A549 (cell line): Measurements from ENCODE around the gene OPHN1.

Experiments used
- GATA3 ChIP-seq: IDR thresholded peaks from 2 replicates; pipeline ENCODE4 v1.6.1; 2012; ENCODE audit warnings: borderline replicate concordance
- NFE2L2 ChIP-seq: fragments of 150-350 bp; conservative IDR thresholded peaks from 2 replicates; pipeline ENCODE4 v1.6.1; 2014; ENCODE audit warnings: low read length
- POLR2A ChIP-seq: IDR thresholded peaks from 2 replicates; pipeline ENCODE4 v1.6.1; 2012; ENCODE audit warnings: mild to moderate bottlenecking, low read length
- TF ChIP-seq, protein P1 (sequence below): fragments of >200 bp; sonication (Bioruptor Twin); formaldehyde crosslinking; IDR thresholded peaks from 3 replicates; pipeline ENCODE4 v1.5.1; 2016
- TF ChIP-seq, protein P2 (sequence below): fragments of 200-600 bp; sonication (generic); IDR thresholded peaks from 2 replicates; pipeline ENCODE4 v1.6.1; 2016; ENCODE audit warnings: antibody characterized with exemption, mild to moderate bottlenecking, moderate library complexity

DNA sequence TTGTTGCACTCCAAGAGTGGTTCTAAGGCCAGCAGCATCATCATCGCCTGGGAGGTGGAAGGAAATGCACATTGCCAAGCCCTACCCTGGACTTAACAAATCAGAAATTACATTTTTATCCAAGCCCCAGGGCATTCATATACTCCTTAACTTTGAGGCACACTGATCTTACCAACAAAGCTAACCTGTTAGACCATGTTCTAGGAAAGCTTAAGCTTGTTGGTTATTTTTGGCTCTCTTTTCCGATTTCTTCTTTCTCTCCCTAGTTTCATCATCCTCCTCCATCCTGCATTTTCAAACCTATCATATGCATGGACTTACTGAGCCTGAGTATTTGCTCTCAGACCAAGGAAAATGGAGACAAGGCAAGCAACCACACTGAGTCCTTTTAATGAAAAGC is 133.4 kb downstream of the OPHN1 start:
- TF ChIP-seq POLR2A: no peak
- TF ChIP-seq, protein P1, sequence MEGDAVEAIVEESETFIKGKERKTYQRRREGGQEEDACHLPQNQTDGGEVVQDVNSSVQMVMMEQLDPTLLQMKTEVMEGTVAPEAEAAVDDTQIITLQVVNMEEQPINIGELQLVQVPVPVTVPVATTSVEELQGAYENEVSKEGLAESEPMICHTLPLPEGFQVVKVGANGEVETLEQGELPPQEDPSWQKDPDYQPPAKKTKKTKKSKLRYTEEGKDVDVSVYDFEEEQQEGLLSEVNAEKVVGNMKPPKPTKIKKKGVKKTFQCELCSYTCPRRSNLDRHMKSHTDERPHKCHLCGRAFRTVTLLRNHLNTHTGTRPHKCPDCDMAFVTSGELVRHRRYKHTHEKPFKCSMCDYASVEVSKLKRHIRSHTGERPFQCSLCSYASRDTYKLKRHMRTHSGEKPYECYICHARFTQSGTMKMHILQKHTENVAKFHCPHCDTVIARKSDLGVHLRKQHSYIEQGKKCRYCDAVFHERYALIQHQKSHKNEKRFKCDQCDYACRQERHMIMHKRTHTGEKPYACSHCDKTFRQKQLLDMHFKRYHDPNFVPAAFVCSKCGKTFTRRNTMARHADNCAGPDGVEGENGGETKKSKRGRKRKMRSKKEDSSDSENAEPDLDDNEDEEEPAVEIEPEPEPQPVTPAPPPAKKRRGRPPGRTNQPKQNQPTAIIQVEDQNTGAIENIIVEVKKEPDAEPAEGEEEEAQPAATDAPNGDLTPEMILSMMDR: no peak
- no peak for TF ChIP-seq NFE2L2
- TF ChIP-seq GATA3: no peak
- TF ChIP-seq, protein P2, sequence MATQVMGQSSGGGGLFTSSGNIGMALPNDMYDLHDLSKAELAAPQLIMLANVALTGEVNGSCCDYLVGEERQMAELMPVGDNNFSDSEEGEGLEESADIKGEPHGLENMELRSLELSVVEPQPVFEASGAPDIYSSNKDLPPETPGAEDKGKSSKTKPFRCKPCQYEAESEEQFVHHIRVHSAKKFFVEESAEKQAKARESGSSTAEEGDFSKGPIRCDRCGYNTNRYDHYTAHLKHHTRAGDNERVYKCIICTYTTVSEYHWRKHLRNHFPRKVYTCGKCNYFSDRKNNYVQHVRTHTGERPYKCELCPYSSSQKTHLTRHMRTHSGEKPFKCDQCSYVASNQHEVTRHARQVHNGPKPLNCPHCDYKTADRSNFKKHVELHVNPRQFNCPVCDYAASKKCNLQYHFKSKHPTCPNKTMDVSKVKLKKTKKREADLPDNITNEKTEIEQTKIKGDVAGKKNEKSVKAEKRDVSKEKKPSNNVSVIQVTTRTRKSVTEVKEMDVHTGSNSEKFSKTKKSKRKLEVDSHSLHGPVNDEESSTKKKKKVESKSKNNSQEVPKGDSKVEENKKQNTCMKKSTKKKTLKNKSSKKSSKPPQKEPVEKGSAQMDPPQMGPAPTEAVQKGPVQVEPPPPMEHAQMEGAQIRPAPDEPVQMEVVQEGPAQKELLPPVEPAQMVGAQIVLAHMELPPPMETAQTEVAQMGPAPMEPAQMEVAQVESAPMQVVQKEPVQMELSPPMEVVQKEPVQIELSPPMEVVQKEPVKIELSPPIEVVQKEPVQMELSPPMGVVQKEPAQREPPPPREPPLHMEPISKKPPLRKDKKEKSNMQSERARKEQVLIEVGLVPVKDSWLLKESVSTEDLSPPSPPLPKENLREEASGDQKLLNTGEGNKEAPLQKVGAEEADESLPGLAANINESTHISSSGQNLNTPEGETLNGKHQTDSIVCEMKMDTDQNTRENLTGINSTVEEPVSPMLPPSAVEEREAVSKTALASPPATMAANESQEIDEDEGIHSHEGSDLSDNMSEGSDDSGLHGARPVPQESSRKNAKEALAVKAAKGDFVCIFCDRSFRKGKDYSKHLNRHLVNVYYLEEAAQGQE: no peak
